ENCODE measurements around the gene PDE7B. TPM values are rescaled to one million over a fixed set of nuclear protein-coding genes. Genes with fewer than 3 reads are reported as not detected.

PDE7B gene
- total RNA-seq, 1 experiment from 2014 or later, result 0.03 TPM

- Histone ChIP-seq H3K27ac (ENCODE audit: low read length) (no peak overlapping the region), H3K4me1 (ENCODE audit: control insufficient read depth, insufficient read depth, low read length) (no peaks in the 10 kb centered on the region), H3K36me3 (ENCODE audit: control insufficient read depth, insufficient read depth, low read length) (no peaks in the 10 kb centered on the region), H3K9me3 (ENCODE audit: control insufficient read depth, insufficient read depth, low read depth, low read length) (no peaks in the 10 kb centered on the region), H3K4me3 (ENCODE audit: low read depth in 2 of 2, low read length in 2 of 2) (no peak overlapping the region), H3K27me3 (ENCODE audit: control insufficient read depth, insufficient read depth, low read length) (no peaks in the 10 kb centered on the region)
- intact Hi-C loops (cut with micrococcal nuclease; ENCODE audit: unreplicated experiment), result no loop called here
- in situ Hi-C loops (cut with HindIII; ENCODE audit: low pct_unique_long_range_greater_than_20kb, low sequenced_read_pairs), result no loop called here
- ATAC-seq (no peak), DNase-seq (ENCODE audit: low read depth, low spot score) (no peak)
- BruUV-seq (replicated peaks), result no TSS peak
- ChIA-PET POLR2A (no interaction called here), CTCF (no interaction called here)
- TF ChIP-seq TCF7L2 (IDR thresholded peaks at IDR 0.05; ENCODE audit: low read depth, low read length) (no peak), REST (IDR thresholded peaks at IDR 0.05; ENCODE audit: insufficient read depth in 1 of 2, low read depth in 2 of 2, low read length in 1 of 2) (no peak), POLR2AphosphoS5 (IDR thresholded peaks at IDR 0.05; ENCODE audit: low read depth, low read length) (no peak), SIN3A (IDR thresholded peaks at IDR 0.05; ENCODE audit: borderline replicate concordance, insufficient read depth, low read depth, low read length) (no peak)
These were observed 125.1 kb downstream of the PDE7B start for GRCh38 chr6:135976585-135976984.

DNA sequence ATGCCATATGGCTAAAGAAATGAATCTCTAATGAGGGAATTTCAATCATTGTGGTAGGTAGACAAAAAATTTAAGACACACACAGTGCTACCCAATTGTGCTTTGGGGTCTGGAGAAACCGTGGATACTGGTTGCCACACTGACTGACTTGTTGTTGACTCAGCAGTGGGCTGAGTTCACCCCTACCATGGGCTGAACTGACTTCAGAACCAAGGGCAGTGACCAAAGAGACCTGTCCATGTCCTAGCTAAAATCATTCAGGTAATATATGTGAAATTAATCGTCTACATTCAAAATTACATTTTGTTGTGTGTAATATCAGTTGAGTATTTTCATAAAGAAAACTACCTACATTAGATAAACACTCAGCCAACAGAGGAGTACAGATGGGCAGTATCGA, 131.6 kb downstream of the PDE7B start:
- ChIA-PET POLR2A (no interaction called here), CTCF (no interaction called here)
- BruUV-seq (replicated peaks), result no TSS peak
- Histone ChIP-seq H3K27me3 (ENCODE audit: control insufficient read depth, insufficient read depth, low read length) (no peaks in the 10 kb centered on the region), H3K36me3 (ENCODE audit: control insufficient read depth, insufficient read depth, low read length) (no peaks in the 10 kb centered on the region), H3K9me3 (ENCODE audit: control insufficient read depth, insufficient read depth, low read depth, low read length) (no peaks in the 10 kb centered on the region), H3K27ac (ENCODE audit: low read length) (no peak overlapping the region), H3K4me1 (ENCODE audit: control insufficient read depth, insufficient read depth, low read length) (no peaks in the 10 kb centered on the region), H3K4me3 (ENCODE audit: low read depth in 2 of 2, low read length in 2 of 2) (no peak overlapping the region)
- DNase-seq (ENCODE audit: low read depth, low spot score) (no peak), ATAC-seq (no peak)
- TF ChIP-seq POLR2AphosphoS5 (IDR thresholded peaks at IDR 0.05; ENCODE audit: low read depth, low read length), result no peak
- TF ChIP-seq SIN3A (IDR thresholded peaks at IDR 0.05; ENCODE audit: borderline replicate concordance, insufficient read depth, low read depth, low read length), result no peak
- TF ChIP-seq, protein P1, sequence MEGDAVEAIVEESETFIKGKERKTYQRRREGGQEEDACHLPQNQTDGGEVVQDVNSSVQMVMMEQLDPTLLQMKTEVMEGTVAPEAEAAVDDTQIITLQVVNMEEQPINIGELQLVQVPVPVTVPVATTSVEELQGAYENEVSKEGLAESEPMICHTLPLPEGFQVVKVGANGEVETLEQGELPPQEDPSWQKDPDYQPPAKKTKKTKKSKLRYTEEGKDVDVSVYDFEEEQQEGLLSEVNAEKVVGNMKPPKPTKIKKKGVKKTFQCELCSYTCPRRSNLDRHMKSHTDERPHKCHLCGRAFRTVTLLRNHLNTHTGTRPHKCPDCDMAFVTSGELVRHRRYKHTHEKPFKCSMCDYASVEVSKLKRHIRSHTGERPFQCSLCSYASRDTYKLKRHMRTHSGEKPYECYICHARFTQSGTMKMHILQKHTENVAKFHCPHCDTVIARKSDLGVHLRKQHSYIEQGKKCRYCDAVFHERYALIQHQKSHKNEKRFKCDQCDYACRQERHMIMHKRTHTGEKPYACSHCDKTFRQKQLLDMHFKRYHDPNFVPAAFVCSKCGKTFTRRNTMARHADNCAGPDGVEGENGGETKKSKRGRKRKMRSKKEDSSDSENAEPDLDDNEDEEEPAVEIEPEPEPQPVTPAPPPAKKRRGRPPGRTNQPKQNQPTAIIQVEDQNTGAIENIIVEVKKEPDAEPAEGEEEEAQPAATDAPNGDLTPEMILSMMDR (IDR thresholded peaks at IDR 0.05), result no peak
- TF ChIP-seq REST (IDR thresholded peaks at IDR 0.05; ENCODE audit: insufficient read depth in 1 of 2, low read depth in 2 of 2, low read length in 1 of 2), result no peak
- TF ChIP-seq TCF7L2 (IDR thresholded peaks at IDR 0.05; ENCODE audit: low read depth, low read length), result no peak
- in situ Hi-C loops (cut with HindIII; ENCODE audit: low pct_unique_long_range_greater_than_20kb, low sequenced_read_pairs), result no loop called here
- intact Hi-C loops (cut with micrococcal nuclease; ENCODE audit: unreplicated experiment), result no loop called here

All from Panc1 (cell line).